NCI-H2227 (cell line): ENCODE data around the gene MBD5.

Experiments used
- DNase-seq: peaks from one replicate; lab custom pipeline; 2025; ENCODE audit not compliant: unreplicated experiment; lab: John Stamatoyannopoulos, UW

MBD5 gene

DNA sequence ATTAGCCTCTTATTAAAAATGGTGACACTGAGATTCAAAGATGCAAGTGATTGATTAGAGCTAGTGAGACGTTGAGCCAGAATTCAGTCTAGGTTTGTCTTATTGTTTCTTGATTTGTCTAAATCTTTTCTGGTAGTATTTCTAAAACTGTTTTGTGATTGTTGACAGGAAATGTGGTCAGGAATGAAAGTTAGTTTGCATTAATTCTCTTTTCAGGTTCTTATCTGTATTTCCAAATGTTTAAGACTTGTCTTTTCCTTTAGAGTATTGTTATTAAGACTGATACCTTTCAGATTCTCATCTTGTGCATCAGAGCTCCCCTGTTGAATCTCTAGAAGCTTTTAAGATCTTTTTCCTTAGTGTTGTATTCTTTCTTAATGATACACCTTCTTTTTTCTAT is 89.3 kb downstream of the MBD5 start:
- DNase-seq: no peak

- no peak for DNase-seq
Observed at GRCh38 chr2:148122788-148123187, 101.9 kb downstream of the MBD5 start.

GRCh38 chr2:148124271-148124670 is 103.4 kb downstream of the MBD5 start:
- DNase-seq: no peak

- no peak for DNase-seq
Observed at GRCh38 chr2:148130581-148130980, 109.7 kb downstream of the MBD5 start.

GRCh38 chr2:148132412-148132811 is 111.5 kb downstream of the MBD5 start:
- no peak for DNase-seq

- DNase-seq: no peak
Observed at GRCh38 chr2:148135705-148136104, 114.8 kb downstream of the MBD5 start.

- DNase-seq: no peak
Observed at GRCh38 chr2:148136441-148136840, 115.5 kb downstream of the MBD5 start.

GRCh38 chr2:148161909-148162435 is 141.1 kb downstream of the MBD5 start:
- no peak for DNase-seq

DNA sequence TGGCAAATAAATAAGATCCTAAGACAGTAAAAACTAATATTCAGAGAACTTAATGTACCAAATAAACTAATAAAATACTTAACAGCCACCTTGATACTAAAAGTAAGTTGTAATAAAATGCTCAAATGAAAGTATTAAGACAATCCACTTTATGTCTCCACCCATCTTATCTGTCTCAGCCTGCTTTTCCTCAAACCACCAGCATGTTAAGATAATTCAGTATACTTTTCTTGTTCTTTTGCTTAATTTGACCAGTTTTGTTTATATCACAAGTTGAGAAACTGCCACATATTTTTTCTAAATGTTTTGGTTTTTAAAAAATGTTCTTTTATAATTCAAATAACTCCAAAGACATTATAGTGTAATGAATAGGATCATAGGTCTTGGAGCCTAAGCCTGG is 142.0 kb downstream of the MBD5 start:
- no peak for DNase-seq

DNA sequence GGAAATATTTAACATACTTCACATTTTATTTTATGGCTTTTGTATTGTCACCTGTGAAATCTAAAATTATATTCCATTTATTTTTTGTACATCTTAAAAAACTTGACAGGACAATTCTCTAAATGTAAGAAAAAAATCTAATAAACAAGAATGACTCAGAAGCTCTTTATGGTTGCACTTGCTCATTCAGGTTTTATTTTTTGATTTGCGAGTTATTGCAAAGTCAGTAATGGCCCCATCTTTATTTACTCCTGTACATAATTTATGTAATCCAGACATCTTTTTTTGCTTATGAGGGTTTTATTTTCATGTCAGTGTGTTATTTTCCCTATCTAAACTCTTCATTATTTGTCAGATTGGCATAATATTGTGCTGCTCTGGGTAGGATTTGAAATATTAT is 145.1 kb downstream of the MBD5 start:
- no peak for DNase-seq

- DNase-seq: no peak
Observed at GRCh38 chr2:148167241-148167766, 146.4 kb downstream of the MBD5 start.

GRCh38 chr2:148167855-148168254 is 147.0 kb downstream of the MBD5 start:
- no peak for DNase-seq

DNA sequence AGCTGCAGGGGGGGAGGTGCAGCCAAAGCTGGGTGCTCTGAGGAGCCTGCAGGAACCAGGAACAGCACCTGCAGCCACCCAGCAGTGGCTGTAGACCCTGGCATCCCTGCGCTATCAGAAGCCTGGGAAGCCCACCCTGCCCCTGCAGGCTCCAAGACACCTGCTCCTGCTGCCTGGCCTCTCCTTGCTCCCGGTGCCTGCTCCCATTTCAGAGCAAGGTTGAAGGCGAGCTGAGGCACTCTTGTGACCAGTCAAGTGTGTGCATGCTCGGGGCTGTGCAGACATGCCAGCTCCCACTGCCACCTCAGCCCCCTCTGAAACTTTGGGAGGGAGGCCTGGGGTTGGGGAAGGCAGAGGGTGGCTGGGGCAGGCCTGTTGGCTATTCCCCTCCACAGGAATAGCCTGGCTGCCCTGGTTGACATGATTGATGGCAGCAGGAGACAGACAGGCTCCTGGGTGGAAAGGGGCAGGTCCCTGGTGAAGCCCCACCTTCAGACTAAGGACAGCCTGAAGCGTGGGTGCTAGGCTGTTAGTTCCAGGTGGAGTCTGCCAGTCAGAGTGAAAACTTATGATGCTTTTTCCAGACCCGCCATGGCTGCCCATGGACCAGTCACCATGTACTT is 151.4 kb downstream of the MBD5 start:
- no peak for DNase-seq

DNA sequence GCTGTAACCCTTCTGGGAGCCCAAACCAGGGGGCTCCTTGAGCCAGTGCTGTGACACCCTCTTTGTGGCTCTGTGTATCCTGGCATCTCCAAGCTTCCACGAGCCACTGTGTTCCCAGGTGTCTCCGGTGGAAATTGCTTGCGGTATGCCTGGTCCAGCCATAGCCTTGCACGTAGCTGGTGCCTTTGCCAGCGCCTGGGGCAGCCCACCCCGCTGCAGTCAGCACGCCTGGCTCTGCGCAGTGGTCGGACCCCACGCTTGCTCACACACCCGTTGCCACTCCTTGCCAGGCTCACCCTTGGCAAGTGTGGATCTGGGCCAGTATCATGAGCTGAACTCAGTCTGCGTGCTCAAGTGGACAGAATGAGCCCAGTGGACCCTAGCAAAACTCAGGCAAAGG is 152.3 kb downstream of the MBD5 start:
- DNase-seq: no peak

DNA sequence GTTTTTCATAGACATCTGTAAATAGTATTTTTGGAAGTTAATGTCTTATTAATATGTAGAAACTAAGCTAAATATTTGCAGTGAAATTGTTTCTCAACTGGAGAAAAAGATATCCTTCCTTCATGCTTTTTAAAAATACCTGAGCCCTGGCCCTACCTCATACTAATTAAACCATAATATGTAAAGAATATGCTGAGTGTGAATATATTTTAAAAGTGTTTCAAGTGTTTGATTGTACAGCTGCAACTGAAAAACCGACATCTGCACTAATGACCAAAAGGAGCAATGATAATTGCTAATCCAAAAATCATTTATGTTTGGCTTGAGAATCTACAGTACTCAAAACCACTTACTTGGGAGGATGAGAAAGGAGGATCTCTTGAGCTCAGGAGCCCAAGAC is 156.7 kb downstream of the MBD5 start:
- no peak for DNase-seq

DNA sequence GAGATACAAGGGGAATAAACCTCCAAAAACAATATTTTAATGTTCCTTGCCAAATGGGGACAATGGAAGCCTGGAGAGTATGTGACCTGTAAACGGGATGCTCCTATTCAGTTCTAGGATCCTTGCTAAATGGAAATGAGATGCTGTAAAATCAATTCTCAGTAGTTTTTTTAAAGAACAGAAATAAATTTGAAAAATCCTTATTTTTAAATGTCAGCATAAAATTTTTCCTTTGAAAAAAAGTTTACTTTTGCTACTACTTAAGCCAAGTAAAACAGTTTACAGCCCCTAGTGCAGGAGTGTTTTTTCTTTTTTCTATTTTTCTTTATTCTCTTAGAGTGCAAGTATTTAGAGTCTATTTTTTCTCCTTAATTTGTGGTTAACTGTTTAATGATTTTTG is 158.8 kb downstream of the MBD5 start:
- DNase-seq: no peak

DNA sequence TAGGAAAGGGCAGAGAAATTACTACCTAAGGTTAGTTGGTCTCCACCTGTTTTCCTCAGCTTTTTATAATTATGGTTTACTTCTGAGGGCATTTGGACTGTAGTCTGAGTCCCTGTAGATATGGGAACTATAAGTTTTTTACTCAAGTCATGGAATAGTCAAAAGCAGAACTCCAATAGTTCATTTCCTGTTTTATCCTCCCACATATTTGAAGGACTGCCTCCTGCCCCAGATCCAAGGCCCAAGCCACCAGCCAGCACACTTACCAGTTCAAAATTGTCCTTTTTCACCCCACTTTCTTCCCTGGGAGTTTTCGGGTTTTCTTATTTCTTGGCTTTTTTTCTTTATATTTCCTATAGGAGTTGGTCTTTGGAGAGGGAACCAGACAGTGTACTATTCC is 164.1 kb downstream of the MBD5 start:
- DNase-seq: no peak

DNA sequence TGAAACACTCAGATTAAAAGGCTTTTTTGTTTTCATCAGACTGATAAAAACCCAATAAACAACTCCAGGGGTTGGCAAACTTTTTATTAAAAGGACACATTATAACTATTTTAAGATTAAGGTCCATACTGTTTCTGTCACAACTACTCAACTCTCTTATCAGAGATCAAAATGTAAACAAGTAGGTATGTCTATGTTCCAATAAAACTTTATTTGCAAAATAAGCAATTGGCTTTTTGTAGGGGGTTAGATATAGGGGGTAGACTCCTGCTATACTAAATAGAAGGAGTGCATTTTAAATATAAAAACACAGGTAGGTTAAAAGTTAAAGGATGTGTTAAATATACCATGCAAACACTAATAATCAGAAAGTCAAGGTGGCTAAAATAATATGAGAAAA is 174.0 kb downstream of the MBD5 start:
- DNase-seq: no peak

- DNase-seq: peak; percentile 13
Observed at GRCh38 chr2:148201075-148202004, 180.4 kb downstream of the MBD5 start.

DNA sequence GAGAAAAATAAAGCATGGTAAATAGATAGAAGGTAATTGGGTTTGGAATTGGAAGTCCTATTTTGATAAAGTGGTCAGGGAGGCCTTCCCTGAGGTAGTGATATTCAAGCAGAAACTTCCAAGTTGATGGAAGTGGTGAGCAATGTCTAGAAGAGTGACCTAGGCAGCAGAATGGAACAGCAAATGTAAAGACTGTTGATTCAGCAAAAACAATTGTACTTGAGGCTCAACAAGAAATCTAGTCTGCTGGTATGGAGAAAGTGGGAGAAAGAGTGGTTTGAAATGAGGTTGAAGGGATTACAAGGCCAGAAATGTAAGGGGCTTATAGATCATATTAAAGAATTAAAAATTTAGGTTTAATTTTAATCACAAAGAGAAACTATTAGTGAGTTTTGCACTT is 181.3 kb downstream of the MBD5 start:
- DNase-seq: no peak

GRCh38 chr2:148207111-148207510 is 186.2 kb downstream of the MBD5 start:
- DNase-seq: no peak

GRCh38 chr2:148209603-148210002 is 188.7 kb downstream of the MBD5 start:
- no peak for DNase-seq
